ENCODE data around the gene KCNG2. TPM values are rescaled to one million over a fixed set of nuclear protein-coding genes. Genes with fewer than 3 reads are reported as not detected.

KCNG2 gene
- total RNA-seq, 2 donors from 2014 or later = not detected

DNA sequence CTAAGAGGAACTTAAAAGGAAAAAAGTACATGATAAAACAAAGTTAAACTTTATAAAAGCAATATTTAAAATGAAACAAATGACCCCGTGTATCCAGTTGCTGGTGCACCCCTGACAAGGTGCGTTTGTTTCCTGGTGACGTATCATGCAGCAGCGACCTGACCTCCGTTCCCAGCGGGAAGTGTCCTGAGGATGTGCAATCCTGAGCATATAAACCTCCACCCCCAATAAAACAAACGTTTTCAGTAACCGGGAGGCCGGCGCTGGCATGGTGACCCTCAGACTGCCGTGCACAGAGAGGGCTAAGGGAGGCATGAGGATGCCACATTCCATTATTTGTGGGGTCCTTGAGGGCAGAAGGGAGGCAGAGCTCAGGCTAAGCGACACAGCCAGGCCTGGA lies 138.9 kb downstream of the KCNG2 start:
- no peaks in the 10 kb centered on the region for H3K27me3 ChIP-seq
- no peaks in the 10 kb centered on the region for H3K36me3 ChIP-seq (replicated peaks in 1 of 2; ENCODE audit: insufficient read depth in 1 of 2, low read depth in 2 of 2)
- 92 to 94% methylated on average over 12 of the region's 12 CpGs for WGBS, 2 donors
- peaks cover 28% of the 10 kb centered on the region for H3K4me1 ChIP-seq
- peak in 2 of 4 donors; percentile 1 to 5 for DNase-seq
- ATAC-seq = no peak
- no peak overlapping the region for H3K4me3 ChIP-seq
- intact Hi-C loops (cut with DNase I) = loop anchor here (10.0 kb wide), 1 partner anchor 48 kb away; the partner anchor contains the start of gene TXNL4A
- TF ChIP-seq POLR2A (IDR thresholded peaks at IDR 0.05) = no peak
- TF ChIP-seq, protein P1, sequence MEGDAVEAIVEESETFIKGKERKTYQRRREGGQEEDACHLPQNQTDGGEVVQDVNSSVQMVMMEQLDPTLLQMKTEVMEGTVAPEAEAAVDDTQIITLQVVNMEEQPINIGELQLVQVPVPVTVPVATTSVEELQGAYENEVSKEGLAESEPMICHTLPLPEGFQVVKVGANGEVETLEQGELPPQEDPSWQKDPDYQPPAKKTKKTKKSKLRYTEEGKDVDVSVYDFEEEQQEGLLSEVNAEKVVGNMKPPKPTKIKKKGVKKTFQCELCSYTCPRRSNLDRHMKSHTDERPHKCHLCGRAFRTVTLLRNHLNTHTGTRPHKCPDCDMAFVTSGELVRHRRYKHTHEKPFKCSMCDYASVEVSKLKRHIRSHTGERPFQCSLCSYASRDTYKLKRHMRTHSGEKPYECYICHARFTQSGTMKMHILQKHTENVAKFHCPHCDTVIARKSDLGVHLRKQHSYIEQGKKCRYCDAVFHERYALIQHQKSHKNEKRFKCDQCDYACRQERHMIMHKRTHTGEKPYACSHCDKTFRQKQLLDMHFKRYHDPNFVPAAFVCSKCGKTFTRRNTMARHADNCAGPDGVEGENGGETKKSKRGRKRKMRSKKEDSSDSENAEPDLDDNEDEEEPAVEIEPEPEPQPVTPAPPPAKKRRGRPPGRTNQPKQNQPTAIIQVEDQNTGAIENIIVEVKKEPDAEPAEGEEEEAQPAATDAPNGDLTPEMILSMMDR (IDR thresholded peaks at IDR 0.05) = no peak
- H3K27ac ChIP-seq = no peak overlapping the region
- H3K9me3 ChIP-seq = no peaks in the 10 kb centered on the region

DNA sequence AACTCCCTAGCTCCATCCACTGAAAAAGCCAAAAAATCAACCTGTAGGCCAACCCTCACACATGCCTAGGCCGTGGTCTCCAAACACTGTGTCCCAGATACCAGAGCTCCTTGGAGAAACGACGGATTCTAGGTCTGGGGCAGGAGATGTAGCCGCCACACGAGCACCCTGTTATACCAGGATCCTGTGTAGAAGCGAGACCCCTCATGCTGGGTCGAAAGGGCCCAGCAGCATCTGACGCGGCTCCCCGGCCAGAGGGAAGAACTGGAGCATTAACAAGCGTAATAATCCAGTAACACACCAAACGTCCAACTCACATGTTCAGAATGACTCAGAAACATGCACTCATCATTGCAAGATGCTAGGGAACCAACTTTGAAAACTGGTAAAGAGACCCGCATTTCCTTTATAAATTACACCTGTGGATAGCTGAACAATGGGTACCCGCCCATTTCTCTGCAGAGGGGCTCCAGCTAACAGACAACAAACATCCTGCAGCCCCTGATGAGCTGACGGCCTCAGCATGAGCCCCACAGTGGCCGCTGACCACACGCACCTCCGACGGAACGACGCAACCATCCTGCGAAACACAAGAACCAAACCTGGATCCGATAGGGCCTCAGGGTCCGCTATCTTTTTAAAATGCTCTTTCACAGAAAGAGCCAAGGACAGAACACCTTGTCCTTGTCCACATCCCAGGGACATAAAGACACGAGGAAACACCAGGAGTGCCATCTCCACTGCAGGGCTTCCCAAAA lies 139.5 kb downstream of the KCNG2 start:
- H3K36me3 ChIP-seq (replicated peaks in 1 of 2; ENCODE audit: insufficient read depth in 1 of 2, low read depth in 2 of 2) = no peaks in the 10 kb centered on the region
- TF ChIP-seq POLR2A (IDR thresholded peaks at IDR 0.05) = no peak
- TF ChIP-seq, protein P1 (IDR thresholded peaks at IDR 0.05) = no peak

DNA sequence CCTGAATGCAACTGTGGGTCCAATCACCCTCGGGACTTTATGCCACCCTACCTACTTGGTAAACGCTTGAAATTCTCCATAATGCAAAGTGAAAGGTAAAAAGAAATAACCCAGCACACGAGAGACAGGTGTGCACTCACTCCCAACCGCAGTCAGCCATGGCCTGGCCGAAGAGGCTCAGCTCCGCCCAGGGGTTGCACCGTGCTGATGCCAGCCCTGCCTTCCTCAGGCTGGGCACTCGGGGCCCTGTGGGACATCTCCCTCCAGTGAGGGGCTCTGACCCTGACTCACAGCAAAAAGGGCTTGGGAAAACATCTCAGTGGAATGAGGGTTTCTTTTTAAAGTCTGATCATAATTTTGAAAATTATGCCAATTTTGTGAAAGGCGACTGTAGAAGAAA lies 140.5 kb downstream of the KCNG2 start:
- DNase-seq (peak in 1 of 4 donors; percentile 2), ATAC-seq (no peak)
- TF ChIP-seq, protein P1 (IDR thresholded peaks at IDR 0.05) = no peak
- TF ChIP-seq POLR2A (IDR thresholded peaks at IDR 0.05) = no peak
- Histone ChIP-seq H3K27me3 (no peaks in the 10 kb centered on the region), H3K4me3 (no peak overlapping the region), H3K4me1 (peaks cover 41% of the 10 kb centered on the region), H3K27ac (no peak overlapping the region), H3K9me3 (no peaks in the 10 kb centered on the region), H3K36me3 (replicated peaks in 1 of 2; ENCODE audit: insufficient read depth in 1 of 2, low read depth in 2 of 2) (peaks cover 6% of the 10 kb centered on the region in 2 donors)
- intact Hi-C loops (cut with DNase I) = loop anchor here (10.0 kb wide), 1 partner anchor 47 kb away; the partner anchor contains the start of gene TXNL4A
- 90 to 91% methylated on average over 9 of the region's 9 CpGs for WGBS, 2 donors

More for the DNA sequence above, 139.5 kb downstream of the KCNG2 start:
- H3K27me3 ChIP-seq = no peaks in the 10 kb centered on the region
- no peak overlapping the region for H3K27ac ChIP-seq
- ATAC-seq (no peak), DNase-seq (peak in 2 of 4 donors; percentile 0 to 7)
- intact Hi-C loops (cut with DNase I) = loop anchor here (10.0 kb wide), 1 partner anchor 48 kb away; the partner anchor contains the start of gene TXNL4A
- H3K4me1 ChIP-seq = peaks cover 34% of the 10 kb centered on the region
- H3K4me3 ChIP-seq = no peak overlapping the region
- no peaks in the 10 kb centered on the region for H3K9me3 ChIP-seq
- WGBS, 2 donors = 90 to 95% methylated on average over 23 to 25 of the region's 25 CpGs

DNA sequence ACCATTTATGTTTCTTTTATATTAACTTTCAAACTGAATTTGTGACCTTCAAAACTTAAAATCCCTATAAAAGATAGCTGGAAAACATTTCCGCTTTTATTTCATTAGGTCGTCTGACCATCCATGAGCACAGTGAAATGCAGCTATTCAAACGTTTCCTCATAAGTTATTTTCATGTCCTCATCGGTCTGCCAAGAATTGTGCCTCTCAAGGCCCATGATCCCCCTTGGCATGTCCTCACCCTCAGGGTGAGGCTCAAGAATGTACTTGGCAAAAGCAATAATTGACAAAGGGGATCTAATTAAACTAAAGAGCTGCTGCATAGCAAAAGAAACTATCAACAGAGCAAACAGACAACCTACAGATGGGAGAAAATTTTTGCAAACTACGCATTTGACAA lies 141.4 kb downstream of the KCNG2 start:
- intact Hi-C loops (cut with DNase I) = loop anchor here (10.0 kb wide), 1 partner anchor 46 kb away; the partner anchor contains the start of gene TXNL4A
- DNase-seq (peak in 1 of 4 donors; percentile 1), ATAC-seq (no peak)
- TF ChIP-seq, protein P1 (IDR thresholded peaks at IDR 0.05) = no peak
- TF ChIP-seq POLR2A (IDR thresholded peaks at IDR 0.05) = no peak
- peaks cover 6% of the 10 kb centered on the region in 2 donors for H3K36me3 ChIP-seq (replicated peaks in 1 of 2; ENCODE audit: insufficient read depth in 1 of 2, low read depth in 2 of 2)
- H3K9me3 ChIP-seq = no peaks in the 10 kb centered on the region
- H3K4me1 ChIP-seq = peaks cover 43% of the 10 kb centered on the region
- H3K27ac ChIP-seq = no peak overlapping the region
- H3K27me3 ChIP-seq = no peaks in the 10 kb centered on the region
- WGBS, 2 donors = 72 to 74% methylated on average over 5 of the region's 5 CpGs
- H3K4me3 ChIP-seq = no peak overlapping the region

All from body of pancreas (tissue), 4 donors.